ENCODE results near the gene GJA5.

GJA5 gene

DNA sequence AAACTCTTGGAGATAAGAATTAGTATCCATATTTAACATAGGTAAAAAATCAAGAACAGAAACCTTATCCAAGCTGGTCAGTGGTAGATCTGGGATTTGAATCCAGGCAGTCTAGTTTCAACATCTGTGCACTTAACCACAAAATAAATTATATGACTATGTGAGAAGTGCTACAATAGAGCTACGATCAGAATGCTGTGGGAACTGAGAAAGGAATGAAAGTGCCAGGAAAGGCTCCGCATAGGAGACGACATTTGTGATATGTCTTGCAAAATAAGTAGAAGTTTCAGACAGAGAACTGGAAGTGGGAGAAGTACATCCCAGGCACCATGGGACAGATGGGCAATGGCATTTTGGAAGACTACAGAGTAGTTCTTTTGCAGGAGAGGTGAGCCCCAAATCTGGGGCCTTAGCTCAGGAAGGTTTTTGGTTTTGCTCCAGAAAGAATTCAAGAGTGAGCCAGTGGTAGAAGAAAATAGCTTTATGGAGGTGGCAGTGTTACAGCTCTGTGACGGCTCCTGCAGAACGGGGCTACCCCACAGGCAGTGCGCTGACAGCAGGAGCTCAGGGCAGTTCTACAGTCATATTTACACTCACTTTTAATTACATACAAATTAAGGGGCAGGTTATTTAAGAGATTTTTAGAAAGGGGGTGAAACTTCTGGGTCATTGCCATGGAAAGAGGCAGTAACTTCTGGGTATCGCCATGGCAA, 25.5 kb upstream of the GJA5 start:
- H3K4me1 ChIP-seq (ENCODE audit: control insufficient read depth, insufficient read depth, low read length): peaks cover 7% of the 10 kb centered on the region
- H3K36me3 ChIP-seq (ENCODE audit: control insufficient read depth, insufficient read depth, low read length): no peaks in the 10 kb centered on the region
- H3K27ac ChIP-seq (ENCODE audit: low read depth, low read length): no peak overlapping the region
- H3K4me3 ChIP-seq (ENCODE audit: low read depth, low read length): no peak overlapping the region
- H3K27me3 ChIP-seq (ENCODE audit: control insufficient read depth, insufficient read depth, low read length): no peaks in the 10 kb centered on the region
- H3K9me3 ChIP-seq (ENCODE audit: control insufficient read depth, insufficient read depth, low read depth, low read length): no peaks in the 10 kb centered on the region
- H3K9ac ChIP-seq (ENCODE audit: low read length): no peak overlapping the region

- Histone ChIP-seq H3K27ac (ENCODE audit: low read depth, low read length) (no peak overlapping the region), H3K4me3 (ENCODE audit: low read depth, low read length) (no peak overlapping the region), H3K27me3 (ENCODE audit: control insufficient read depth, insufficient read depth, low read length) (no peaks in the 10 kb centered on the region), H3K9me3 (ENCODE audit: control insufficient read depth, insufficient read depth, low read depth, low read length) (no peaks in the 10 kb centered on the region), H3K36me3 (ENCODE audit: control insufficient read depth, insufficient read depth, low read length) (no peaks in the 10 kb centered on the region), H3K4me1 (ENCODE audit: control insufficient read depth, insufficient read depth, low read length) (peaks cover 11% of the 10 kb centered on the region), H3K9ac (ENCODE audit: low read length) (no peak overlapping the region)
Measured at GRCh38 chr1:147784941-147785340, 24.5 kb upstream of the GJA5 start.

GRCh38 chr1:147781056-147781471, 20.7 kb upstream of the GJA5 start:
- Histone ChIP-seq H3K4me1 (ENCODE audit: control insufficient read depth, insufficient read depth, low read length) (peaks cover 11% of the 10 kb centered on the region), H3K27ac (ENCODE audit: low read depth, low read length) (no peak overlapping the region), H3K9me3 (ENCODE audit: control insufficient read depth, insufficient read depth, low read depth, low read length) (no peaks in the 10 kb centered on the region), H3K36me3 (ENCODE audit: control insufficient read depth, insufficient read depth, low read length) (no peaks in the 10 kb centered on the region), H3K4me3 (ENCODE audit: low read depth, low read length) (no peak overlapping the region), H3K9ac (ENCODE audit: low read length) (no peak overlapping the region), H3K27me3 (ENCODE audit: control insufficient read depth, insufficient read depth, low read length) (no peaks in the 10 kb centered on the region)

DNA sequence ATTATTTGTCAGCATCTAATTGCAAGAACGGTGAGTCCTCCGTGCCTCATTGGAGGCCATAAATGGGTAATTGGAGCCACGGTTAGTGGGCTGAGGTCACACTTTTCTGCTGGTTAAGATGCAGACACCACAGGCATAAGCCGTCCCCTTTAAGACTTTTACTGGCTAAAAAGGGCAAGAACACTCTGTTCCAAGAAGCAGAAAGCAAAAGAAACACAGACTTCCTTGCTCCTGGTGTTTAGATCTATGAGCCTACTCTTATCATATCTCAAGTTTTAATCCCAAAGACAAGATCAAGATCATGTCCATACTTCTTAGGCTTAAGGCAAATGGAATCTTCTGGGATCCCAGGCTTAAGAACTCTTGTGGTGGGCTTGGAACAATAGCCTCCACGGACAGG, 17.3 kb upstream of the GJA5 start:
- no peak overlapping the region for H3K9ac ChIP-seq (ENCODE audit: low read length)
- H3K27ac ChIP-seq (ENCODE audit: low read depth, low read length): no peak overlapping the region
- H3K4me1 ChIP-seq (ENCODE audit: control insufficient read depth, insufficient read depth, low read length): peaks cover 20% of the 10 kb centered on the region
- no peaks in the 10 kb centered on the region for H3K36me3 ChIP-seq (ENCODE audit: control insufficient read depth, insufficient read depth, low read length)
- H3K9me3 ChIP-seq (ENCODE audit: control insufficient read depth, insufficient read depth, low read depth, low read length): no peaks in the 10 kb centered on the region
- no peak overlapping the region for H3K4me3 ChIP-seq (ENCODE audit: low read depth, low read length)
- no peaks in the 10 kb centered on the region for H3K27me3 ChIP-seq (ENCODE audit: control insufficient read depth, insufficient read depth, low read length)

- no peak overlapping the region for H3K9ac ChIP-seq (ENCODE audit: low read length)
- H3K4me3 ChIP-seq (ENCODE audit: low read depth, low read length): peak overlapping the region; percentile 46
Measured at GRCh38 chr1:147773215-147773715, 12.9 kb upstream of the GJA5 start.

DNA sequence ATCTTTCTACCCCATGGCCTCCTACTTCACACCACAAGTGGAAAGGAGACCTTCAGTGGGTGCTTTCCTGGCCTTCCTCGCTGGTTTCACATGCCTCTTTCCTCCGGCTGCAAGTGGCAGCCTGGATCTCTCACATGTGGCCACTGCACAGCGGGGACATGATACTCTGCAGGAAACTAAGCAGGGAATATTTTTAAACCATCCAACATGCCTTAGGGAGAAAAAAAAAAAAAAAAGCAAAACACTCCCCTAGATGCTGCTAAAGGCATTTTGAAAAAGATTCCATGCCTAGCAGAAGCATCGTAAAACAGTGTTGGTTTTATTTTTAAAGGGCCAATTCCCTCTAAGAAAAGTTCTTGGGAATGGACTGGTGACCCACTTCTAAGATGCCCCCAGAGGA, 12.2 kb upstream of the GJA5 start:
- H3K9ac ChIP-seq (ENCODE audit: low read length): no peak overlapping the region
- H3K4me1 ChIP-seq (ENCODE audit: control insufficient read depth, insufficient read depth, low read length): peaks cover 24% of the 10 kb centered on the region
- H3K27me3 ChIP-seq (ENCODE audit: control insufficient read depth, insufficient read depth, low read length): no peaks in the 10 kb centered on the region
- no peaks in the 10 kb centered on the region for H3K36me3 ChIP-seq (ENCODE audit: control insufficient read depth, insufficient read depth, low read length)
- no peaks in the 10 kb centered on the region for H3K9me3 ChIP-seq (ENCODE audit: control insufficient read depth, insufficient read depth, low read depth, low read length)
- no peak overlapping the region for H3K27ac ChIP-seq (ENCODE audit: low read depth, low read length)
- peak overlapping the region; percentile 46; the same call in 1 of the 2 replicates for H3K4me3 ChIP-seq (ENCODE audit: low read depth, low read length)

More at GRCh38 chr1:147773215-147773715, 12.9 kb upstream of the GJA5 start:
- Histone ChIP-seq H3K27ac (ENCODE audit: low read depth, low read length) (no peak overlapping the region), H3K4me1 (ENCODE audit: control insufficient read depth, insufficient read depth, low read length) (peaks cover 24% of the 10 kb centered on the region), H3K9me3 (ENCODE audit: control insufficient read depth, insufficient read depth, low read depth, low read length) (no peaks in the 10 kb centered on the region), H3K36me3 (ENCODE audit: control insufficient read depth, insufficient read depth, low read length) (no peaks in the 10 kb centered on the region), H3K27me3 (ENCODE audit: control insufficient read depth, insufficient read depth, low read length) (no peaks in the 10 kb centered on the region)

DNA sequence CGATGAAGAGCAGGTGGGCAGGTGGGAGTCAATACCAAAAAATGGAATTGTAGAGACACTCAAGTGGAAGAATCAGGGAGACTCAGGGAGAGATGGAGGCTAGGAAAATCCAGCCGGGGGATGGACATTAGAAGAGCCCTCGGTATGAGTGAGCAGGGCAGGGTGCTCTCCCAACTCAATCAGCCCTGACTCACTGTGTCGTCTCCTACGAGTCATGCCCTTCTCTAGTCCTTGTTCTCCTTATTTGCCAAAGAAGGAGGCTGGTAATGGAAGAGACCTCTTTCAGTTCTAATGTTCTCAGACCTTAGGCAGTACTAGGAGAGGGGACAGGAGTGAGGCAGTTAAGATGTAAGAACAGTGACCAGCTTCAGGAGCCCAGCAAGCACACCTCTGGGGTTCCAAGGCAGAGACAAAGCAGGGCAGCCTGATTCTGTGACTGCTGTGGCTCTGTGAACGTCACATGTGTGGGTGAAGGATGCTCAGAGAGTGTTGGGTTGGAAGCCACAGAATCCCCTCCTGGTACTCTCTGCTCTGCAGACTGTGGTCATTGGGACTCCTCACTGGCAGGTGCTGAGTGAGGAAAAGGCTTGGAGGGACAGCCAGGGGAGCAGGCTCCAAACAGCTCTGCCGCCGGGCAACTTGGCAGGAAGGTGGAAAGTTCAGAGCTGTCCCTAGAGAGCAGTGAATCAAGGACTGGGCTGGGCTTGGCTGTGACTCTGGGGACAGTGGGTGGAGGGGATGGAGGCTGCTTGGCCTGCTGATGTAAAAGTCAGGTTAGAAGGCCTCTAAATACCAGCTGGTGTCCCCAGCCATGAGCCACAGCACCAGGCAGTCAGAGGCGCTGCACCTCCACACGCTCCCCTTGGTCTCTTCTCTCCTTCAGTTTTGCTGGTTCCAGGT, 11.1 kb upstream of the GJA5 start:
- no peaks in the 10 kb centered on the region for H3K36me3 ChIP-seq (ENCODE audit: control insufficient read depth, insufficient read depth, low read length)
- no peak overlapping the region for H3K4me3 ChIP-seq (ENCODE audit: low read depth, low read length)
- no peak overlapping the region for H3K9ac ChIP-seq (ENCODE audit: low read length)
- no peak overlapping the region for H3K27ac ChIP-seq (ENCODE audit: low read depth, low read length)
- peaks cover 24% of the 10 kb centered on the region for H3K4me1 ChIP-seq (ENCODE audit: control insufficient read depth, insufficient read depth, low read length)
- H3K27me3 ChIP-seq (ENCODE audit: control insufficient read depth, insufficient read depth, low read length): no peaks in the 10 kb centered on the region
- H3K9me3 ChIP-seq (ENCODE audit: control insufficient read depth, insufficient read depth, low read depth, low read length): no peaks in the 10 kb centered on the region

GRCh38 chr1:147769106-147769505, 8.7 kb upstream of the GJA5 start:
- Histone ChIP-seq H3K9ac (ENCODE audit: low read length) (no peak overlapping the region), H3K27ac (ENCODE audit: low read depth, low read length) (no peak overlapping the region), H3K9me3 (ENCODE audit: control insufficient read depth, insufficient read depth, low read depth, low read length) (no peaks in the 10 kb centered on the region), H3K4me3 (ENCODE audit: low read depth, low read length) (no peak overlapping the region), H3K27me3 (ENCODE audit: control insufficient read depth, insufficient read depth, low read length) (no peaks in the 10 kb centered on the region), H3K4me1 (ENCODE audit: control insufficient read depth, insufficient read depth, low read length) (peaks cover 24% of the 10 kb centered on the region), H3K36me3 (ENCODE audit: control insufficient read depth, insufficient read depth, low read length) (no peaks in the 10 kb centered on the region)

GRCh38 chr1:147768582-147768981, 8.2 kb upstream of the GJA5 start:
- no peak overlapping the region for H3K4me3 ChIP-seq (ENCODE audit: low read depth, low read length)
- H3K4me1 ChIP-seq (ENCODE audit: control insufficient read depth, insufficient read depth, low read length): peaks cover 22% of the 10 kb centered on the region
- H3K27me3 ChIP-seq (ENCODE audit: control insufficient read depth, insufficient read depth, low read length): no peaks in the 10 kb centered on the region
- H3K9me3 ChIP-seq (ENCODE audit: control insufficient read depth, insufficient read depth, low read depth, low read length): no peaks in the 10 kb centered on the region
- H3K36me3 ChIP-seq (ENCODE audit: control insufficient read depth, insufficient read depth, low read length): no peaks in the 10 kb centered on the region
- no peak overlapping the region for H3K27ac ChIP-seq (ENCODE audit: low read depth, low read length)
- no peak overlapping the region for H3K9ac ChIP-seq (ENCODE audit: low read length)

DNA sequence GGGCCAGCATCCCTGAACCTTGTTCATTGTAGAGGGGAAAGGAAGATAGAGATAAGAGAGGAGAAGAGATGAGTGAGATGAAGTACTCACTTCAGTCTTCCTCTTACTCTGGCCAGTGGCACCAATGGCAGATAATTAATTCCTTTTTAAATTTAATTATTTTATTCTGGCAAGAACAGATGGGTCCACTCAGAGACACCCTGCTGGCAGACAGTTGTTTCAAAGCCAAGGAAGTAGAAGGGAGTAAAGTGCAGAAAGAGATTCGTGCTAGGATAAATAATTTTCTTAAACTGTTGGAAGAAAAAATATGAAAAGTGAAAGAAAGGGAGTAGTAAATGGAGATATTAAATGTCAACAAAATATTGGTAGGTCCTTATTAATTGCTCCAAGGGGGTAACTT, 7.7 kb upstream of the GJA5 start:
- Histone ChIP-seq H3K36me3 (ENCODE audit: control insufficient read depth, insufficient read depth, low read length) (no peaks in the 10 kb centered on the region), H3K27ac (ENCODE audit: low read depth, low read length) (no peak overlapping the region), H3K4me3 (ENCODE audit: low read depth, low read length) (no peak overlapping the region), H3K4me1 (ENCODE audit: control insufficient read depth, insufficient read depth, low read length) (peaks cover 18% of the 10 kb centered on the region), H3K27me3 (ENCODE audit: control insufficient read depth, insufficient read depth, low read length) (no peaks in the 10 kb centered on the region), H3K9me3 (ENCODE audit: control insufficient read depth, insufficient read depth, low read depth, low read length) (no peaks in the 10 kb centered on the region), H3K9ac (ENCODE audit: low read length) (no peak overlapping the region)

Data from HUES6 (cell line).